Mammary epithelial cell (primary cell): ENCODE results near the gene CDKN2A.

Experiments
- CTCF ChIP-seq, 2 donors: IDR thresholded peaks in 1 of 2; conservative IDR thresholded peaks in 1 of 2; 2 replicates each; pipeline ENCODE4 v1.5.1; 2011 to 2012; ENCODE audit warnings: inconsistent platforms in 2 of 2, low read length in 2 of 2, mild to moderate bottlenecking in 2 of 2, control low read depth in 1 of 2, low read depth in 1 of 2; ENCODE audit not compliant: insufficient read depth in 1 of 2; ENCODE audit errors: extremely low read depth in 1 of 2
- EZH2 ChIP-seq: IDR thresholded peaks from 2 replicates; pipeline ENCODE4 v1.6.1; 2012; ENCODE audit warnings: low read length, inconsistent platforms, borderline replicate concordance

- no peak for TF ChIP-seq EZH2
- no peak for TF ChIP-seq CTCF (conservative IDR thresholded peaks at IDR 0.05 in 1 of 2, IDR thresholded peaks at IDR 0.05 in 1 of 2; ENCODE audit: extremely low read depth in 1 of 2, insufficient read depth in 1 of 2, low read depth in 1 of 2, low read length in 2 of 2)
Observed at GRCh38 chr9:21961569-21961968, 32.6 kb downstream of the CDKN2A start.
